Activated CD4-positive, alpha-beta T cell treated with anti-CD3 and anti-CD28 coated beads, Interleukin-2, Interleukin-4, amounts not matched to agents 100 ng/mL and 50 ng/mL, durations not matched to agents 16 hours and 8 hours (primary cell): ENCODE data around the gene CATSPERD.

Experiments used
- DNase-seq: peaks from one replicate; pipeline ENCODE4 v3.0.0-alpha.2; 2020; ENCODE audit warnings: low spot score

Gene CATSPERD

DNA sequence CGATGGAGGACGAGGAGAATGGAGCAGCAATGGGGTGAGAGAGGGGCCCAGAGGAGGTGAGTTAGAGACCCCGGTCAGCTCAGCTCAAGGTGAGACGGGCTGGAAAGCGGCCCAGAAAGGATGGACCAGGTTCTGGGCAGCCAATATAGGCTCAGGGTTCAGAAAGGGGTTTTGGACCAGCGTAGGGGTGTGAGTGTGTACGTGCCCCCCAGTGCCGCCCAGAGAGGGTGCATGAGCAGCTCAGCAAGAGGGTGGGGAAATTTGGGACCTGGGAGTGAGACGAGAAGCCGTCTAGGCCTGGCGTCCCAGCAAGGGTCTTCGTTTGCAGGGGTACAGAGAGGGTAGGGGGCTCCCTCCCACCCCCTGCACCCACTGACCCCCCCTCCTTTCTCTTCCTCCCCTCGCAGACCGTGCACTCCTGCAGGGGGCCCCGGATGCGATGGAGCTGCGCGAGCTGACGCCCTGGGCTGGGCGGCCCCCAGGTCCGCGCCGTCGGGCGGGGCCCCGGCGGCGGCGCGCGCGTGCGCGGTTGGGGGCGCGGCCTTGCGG is 107.0 kb downstream of the CATSPERD start:
- DNase-seq, result no peak

DNA sequence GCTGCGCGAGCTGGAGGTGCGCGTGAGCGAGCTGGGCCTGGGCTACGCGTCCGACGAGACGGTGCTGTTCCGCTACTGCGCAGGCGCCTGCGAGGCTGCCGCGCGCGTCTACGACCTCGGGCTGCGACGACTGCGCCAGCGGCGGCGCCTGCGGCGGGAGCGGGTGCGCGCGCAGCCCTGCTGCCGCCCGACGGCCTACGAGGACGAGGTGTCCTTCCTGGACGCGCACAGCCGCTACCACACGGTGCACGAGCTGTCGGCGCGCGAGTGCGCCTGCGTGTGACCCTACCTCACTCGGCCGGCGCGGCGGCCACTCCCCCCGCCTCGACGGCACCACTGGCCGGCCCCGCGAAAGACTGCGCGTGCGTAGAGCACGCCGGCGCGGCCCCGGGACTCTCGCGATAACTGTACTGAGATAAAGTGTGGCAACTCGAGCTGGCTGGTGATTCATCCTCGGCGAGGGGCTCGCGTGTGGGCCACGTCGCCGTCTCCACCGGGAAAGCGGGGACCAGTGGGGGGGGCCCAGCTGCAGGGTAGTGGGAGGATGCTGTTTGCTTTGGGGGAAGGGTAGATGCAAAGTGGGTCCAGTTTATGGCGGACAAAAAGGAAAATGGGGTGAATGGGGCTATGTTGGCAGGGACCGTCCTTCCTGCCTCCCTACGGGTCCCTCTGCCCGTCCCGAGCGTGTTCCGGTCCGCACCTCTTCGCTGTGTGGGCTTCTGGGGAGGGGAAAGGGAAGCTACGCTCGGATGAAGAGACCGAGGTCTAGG is 107.6 kb downstream of the CATSPERD start:
- peak; percentile 97 for DNase-seq
